ENCODE data around the gene RAB14.
"Not testable (repeated sequence)": the region's sequence is repeated elsewhere in the genome, so short reads cannot be mapped to it uniquely, and the experiment has no call there.

RAB14 gene

GRCh38 chr9:121191235-121191634 lies 10.4 kb downstream of the RAB14 start:
- no peak for DNase-seq (ENCODE audit: low read depth)

GRCh38 chr9:121189660-121190059 lies 12.0 kb downstream of the RAB14 start:
- DNase-seq (ENCODE audit: low read depth): no peak

- DNase-seq (ENCODE audit: low read depth): no peak
Measured at GRCh38 chr9:121189006-121189405, 12.7 kb downstream of the RAB14 start.

- no peak for DNase-seq (ENCODE audit: low read depth)
Measured at GRCh38 chr9:121187636-121188305, 13.9 kb downstream of the RAB14 start.

- DNase-seq (ENCODE audit: low read depth): no peak
Measured at GRCh38 chr9:121185774-121186403, 15.8 kb downstream of the RAB14 start.

- DNase-seq (ENCODE audit: low read depth): no peak
Measured at GRCh38 chr9:121185178-121185745, 16.4 kb downstream of the RAB14 start.

- DNase-seq (ENCODE audit: low read depth): no peak
Measured at GRCh38 chr9:121184463-121184862, 17.2 kb downstream of the RAB14 start.

- DNase-seq (ENCODE audit: low read depth): no peak
Measured at GRCh38 chr9:121183666-121184423, 17.8 kb downstream of the RAB14 start.

GRCh38 chr9:121182989-121183388 lies 18.7 kb downstream of the RAB14 start:
- DNase-seq (ENCODE audit: low read depth): no peak

- DNase-seq (ENCODE audit: low read depth): no peak
Measured at GRCh38 chr9:121182101-121182836, 19.4 kb downstream of the RAB14 start.

- no peak for DNase-seq (ENCODE audit: low read depth)
Measured at GRCh38 chr9:121179930-121180681, 21.6 kb downstream of the RAB14 start.

- DNase-seq (ENCODE audit: low read depth): not testable (repeated sequence)
Measured at GRCh38 chr9:121179373-121179721, 22.3 kb downstream of the RAB14 start.

- DNase-seq (ENCODE audit: low read depth): no peak
Measured at GRCh38 chr9:121178676-121179372, 22.8 kb downstream of the RAB14 start.

GRCh38 chr9:121173501-121173900 lies 28.2 kb downstream of the RAB14 start:
- no peak for DNase-seq (ENCODE audit: low read depth)

- DNase-seq (ENCODE audit: low read depth): no peak
Measured at GRCh38 chr9:121172726-121173487, 28.8 kb downstream of the RAB14 start.

GRCh38 chr9:121171236-121171635 lies 30.4 kb downstream of the RAB14 start:
- no peak for DNase-seq (ENCODE audit: low read depth)

GRCh38 chr9:121169094-121169601 lies 32.5 kb downstream of the RAB14 start:
- DNase-seq (ENCODE audit: low read depth): no peak

GRCh38 chr9:121168052-121168451 lies 33.6 kb downstream of the RAB14 start:
- no peak for DNase-seq (ENCODE audit: low read depth)

- no peak for DNase-seq (ENCODE audit: low read depth)
Measured at GRCh38 chr9:121160025-121160424, 41.6 kb downstream of the RAB14 start.

- no peak for DNase-seq (ENCODE audit: low read depth)
Measured at GRCh38 chr9:121157939-121158338, 43.7 kb downstream of the RAB14 start.

Measured in T-helper 22 cell (primary cell).